Cardiac septum (tissue), 1 donor: ENCODE measurements around the gene KCNB1. TPM values are rescaled to one million over a fixed set of nuclear protein-coding genes. Genes with fewer than 3 reads are reported as not detected.
"Not testable (repeated sequence)": the region's sequence is repeated elsewhere in the genome, so short reads cannot be mapped to it uniquely, and the experiment has no call there.

Experiments used
- DNase-seq: peaks from one replicate; pipeline ENCODE4 v3.0.0-alpha.2; 2020; ENCODE audit warnings: low spot score
- intact Hi-C: fragments of 100-400 bp; cut with DNase I; formaldehyde crosslinking; loops from one replicate; pipeline ENCODE4 v1.14.0; 2022
- total RNA-seq: library from RNA; stranded (reverse); fragmentation: NEBNext Ultra II Directional; extraction: Animal tissue kit (Norgen Biotek cat#: 25700); gene quantifications from one replicate; pipeline ENCODE4 v1.2.1, GENCODE V29; 2021
- donor health status: DM: no; HTN: no; CAD: no.

Gene KCNB1
- total RNA-seq, 1 donor from 2014 or later, result 0.38 TPM

- no peak for DNase-seq
- intact Hi-C loops, result no loop called here
Observed at GRCh38 chr20:49418809-49419208, 63.7 kb downstream of the KCNB1 start.

- intact Hi-C loops, result no loop called here
- DNase-seq, result no peak
Observed at GRCh38 chr20:49417843-49418555, 64.5 kb downstream of the KCNB1 start.

- intact Hi-C loops, result no loop called here
- DNase-seq, result no peak
Observed at GRCh38 chr20:49415668-49416044, 66.8 kb downstream of the KCNB1 start.

- DNase-seq, result no peak
- intact Hi-C loops, result no loop called here
Observed at GRCh38 chr20:49415005-49415667, 67.3 kb downstream of the KCNB1 start.

- no peak for DNase-seq
- intact Hi-C loops, result no loop called here
Observed at GRCh38 chr20:49413677-49414076, 68.8 kb downstream of the KCNB1 start.

GRCh38 chr20:49412953-49413352, 69.5 kb downstream of the KCNB1 start:
- DNase-seq, result no peak
- intact Hi-C loops, result no loop called here

- intact Hi-C loops, result no loop called here
- no peak for DNase-seq
Observed at GRCh38 chr20:49412254-49412653, 70.2 kb downstream of the KCNB1 start.

GRCh38 chr20:49411221-49411925, 71.1 kb downstream of the KCNB1 start:
- DNase-seq, result no peak
- intact Hi-C loops, result no loop called here

GRCh38 chr20:49409975-49410621, 72.4 kb downstream of the KCNB1 start:
- intact Hi-C loops, DNase-seq: not testable (repeated sequence)

- intact Hi-C loops, result no loop called here
- no peak for DNase-seq
Observed at GRCh38 chr20:49409302-49409974, 73.0 kb downstream of the KCNB1 start.

- intact Hi-C loops, result no loop called here
- no peak for DNase-seq
Observed at GRCh38 chr20:49408509-49409104, 73.9 kb downstream of the KCNB1 start.

- no peak for DNase-seq
- intact Hi-C loops, result no loop called here
Observed at GRCh38 chr20:49406666-49407065, 75.8 kb downstream of the KCNB1 start.

GRCh38 chr20:49405696-49406095, 76.8 kb downstream of the KCNB1 start:
- DNase-seq, result no peak
- intact Hi-C loops, result no loop called here

- intact Hi-C loops, result no loop called here
- DNase-seq, result no peak
Observed at GRCh38 chr20:49405062-49405683, 77.3 kb downstream of the KCNB1 start.

GRCh38 chr20:49404461-49404860, 78.0 kb downstream of the KCNB1 start:
- DNase-seq, result no peak

GRCh38 chr20:49403911-49404310, 78.6 kb downstream of the KCNB1 start:
- intact Hi-C loops, result no loop called here

More at GRCh38 chr20:49404461-49404860, 78.0 kb downstream of the KCNB1 start:
- intact Hi-C loops, result no loop called here

GRCh38 chr20:49403012-49403411, 79.5 kb downstream of the KCNB1 start:
- DNase-seq, result no peak
- intact Hi-C loops, result no loop called here

More at GRCh38 chr20:49403911-49404310, 78.6 kb downstream of the KCNB1 start:
- DNase-seq, result no peak

- DNase-seq, result no peak
- intact Hi-C loops, result no loop called here
Observed at GRCh38 chr20:49400904-49401303, 81.6 kb downstream of the KCNB1 start.

GRCh38 chr20:49400410-49400809, 82.1 kb downstream of the KCNB1 start:
- intact Hi-C loops, result no loop called here
- no peak for DNase-seq
